ENCODE results near the gene PHRF1. TPM values are rescaled to one million over a fixed set of nuclear protein-coding genes. Genes with fewer than 3 reads are reported as not detected.

Gene PHRF1
- total RNA-seq, 1 experiment from 2014 or later: 48.9 TPM

DNA sequence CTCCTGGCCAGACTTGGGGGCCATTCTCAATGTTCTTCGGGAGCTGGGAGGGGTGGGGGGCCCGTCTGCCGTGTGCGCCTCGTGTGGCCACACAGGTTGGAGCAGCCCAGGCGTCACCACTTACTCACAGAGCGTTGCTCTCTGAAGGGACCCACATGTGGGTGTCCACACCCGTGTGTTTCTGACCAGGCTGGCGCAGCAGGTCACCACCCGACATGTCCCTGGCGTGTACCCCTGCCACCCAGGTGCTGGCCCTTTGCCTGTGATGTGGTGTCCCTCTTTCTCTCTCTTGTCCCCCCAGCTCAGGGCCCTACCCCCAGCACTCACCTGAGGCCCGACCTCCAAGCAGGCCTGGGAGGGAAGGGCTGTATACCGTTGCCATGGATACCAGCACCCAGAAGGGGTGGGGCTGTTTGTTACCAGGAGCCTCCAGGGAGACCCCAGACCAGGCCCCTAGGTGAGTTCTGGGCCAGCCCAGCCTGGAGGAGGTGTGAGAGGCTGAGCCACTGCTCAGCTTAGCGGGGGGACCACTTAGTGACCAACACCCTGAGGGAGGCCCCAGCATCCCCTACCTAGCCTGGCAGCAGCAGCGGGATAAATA, 17.1 kb upstream of the PHRF1 start:
- Histone ChIP-seq H2BK12ac (ENCODE audit: insufficient read length, low read depth, low read length) (no peak overlapping the region), H3K4me2 (ENCODE audit: insufficient read depth, insufficient read length, low read length) (no peak overlapping the region), H4K8ac (replicated peaks; ENCODE audit: insufficient read length, low read depth, low read length) (no peak overlapping the region), H3K79me2 (ENCODE audit: insufficient read depth, low read length) (no peaks in the 10 kb centered on the region), H2BK120ac (ENCODE audit: low read depth, low read length, poor library complexity, severe bottlenecking) (no peak overlapping the region), H3K27ac (ENCODE audit: insufficient read length, low read depth, low read length) (no peak overlapping the region), H2BK15ac (ENCODE audit: low read depth, low read length) (no peak overlapping the region), H3T11ph (ENCODE audit: low read length) (no peak overlapping the region), H3K9me3 (ENCODE audit: control insufficient read depth, low read depth, low read length) (no peaks in the 10 kb centered on the region), H3K4me1 (ENCODE audit: insufficient read depth, low read length) (no peaks in the 10 kb centered on the region), H4K91ac (ENCODE audit: insufficient read length, low read depth, low read length) (no peak overlapping the region), H3K9ac (ENCODE audit: extremely low read depth, insufficient read length, low read length) (no peak overlapping the region), H3K27me3 (ENCODE audit: insufficient read depth, low read length) (peaks cover 5% of the 10 kb centered on the region; the same call in 1 of the 2 replicates), H3K4ac (ENCODE audit: low read depth, low read length) (no peak overlapping the region), H4K20me1 (ENCODE audit: control insufficient read depth, insufficient read depth, insufficient read length) (no peaks in the 10 kb centered on the region), H2BK5ac (ENCODE audit: insufficient read length, low read length) (no peak overlapping the region), H3K79me1 (ENCODE audit: insufficient read depth, low read depth, low read length, poor library complexity, severe bottlenecking) (no peaks in the 10 kb centered on the region), H2AK5ac (ENCODE audit: insufficient read length, low read length) (no peak overlapping the region), H3K23ac (ENCODE audit: insufficient read length, low read depth, low read length) (no peak overlapping the region), H3K56ac (ENCODE audit: insufficient read length, low read depth, low read length) (no peak overlapping the region), H2AFZ (ENCODE audit: low read length) (no peak overlapping the region), H4K5ac (ENCODE audit: insufficient read length, low read depth, low read length) (no peak overlapping the region), H3K18ac (ENCODE audit: insufficient read length, low read depth, low read length) (no peak overlapping the region), H3K23me2 (ENCODE audit: insufficient read length, low read depth, low read length, poor library complexity, severe bottlenecking) (peaks cover 12% of the 10 kb centered on the region), H2BK20ac (ENCODE audit: low read depth, low read length, poor library complexity, severe bottlenecking) (no peak overlapping the region), H3K14ac (ENCODE audit: insufficient read depth, low read length) (no peak overlapping the region)
- no peak for DNase-seq
- Mint-ChIP-seq H3K4me3 (peak overlapping the region in 1 of 2 experiments; percentile 38; a peak in 1 of 5 replicates), H3K27ac (no peak overlapping the region), H3K27me3 (ENCODE audit: low read depth) (peaks cover 31% of the 10 kb centered on the region), H3K36me3 (ENCODE audit: insufficient read depth in 1 of 3, low read depth in 3 of 3) (peaks cover 2 to 5% (median 4%) of the 10 kb centered on the region in 3 experiments; a peak in 5 of 7 replicates), H3K4me1 (peaks cover 11 to 24% of the 10 kb centered on the region in 2 experiments), H3K9me3 (no peaks in the 10 kb centered on the region; a peak in 2 of 5 replicates)
- TF ChIP-seq, protein P1, sequence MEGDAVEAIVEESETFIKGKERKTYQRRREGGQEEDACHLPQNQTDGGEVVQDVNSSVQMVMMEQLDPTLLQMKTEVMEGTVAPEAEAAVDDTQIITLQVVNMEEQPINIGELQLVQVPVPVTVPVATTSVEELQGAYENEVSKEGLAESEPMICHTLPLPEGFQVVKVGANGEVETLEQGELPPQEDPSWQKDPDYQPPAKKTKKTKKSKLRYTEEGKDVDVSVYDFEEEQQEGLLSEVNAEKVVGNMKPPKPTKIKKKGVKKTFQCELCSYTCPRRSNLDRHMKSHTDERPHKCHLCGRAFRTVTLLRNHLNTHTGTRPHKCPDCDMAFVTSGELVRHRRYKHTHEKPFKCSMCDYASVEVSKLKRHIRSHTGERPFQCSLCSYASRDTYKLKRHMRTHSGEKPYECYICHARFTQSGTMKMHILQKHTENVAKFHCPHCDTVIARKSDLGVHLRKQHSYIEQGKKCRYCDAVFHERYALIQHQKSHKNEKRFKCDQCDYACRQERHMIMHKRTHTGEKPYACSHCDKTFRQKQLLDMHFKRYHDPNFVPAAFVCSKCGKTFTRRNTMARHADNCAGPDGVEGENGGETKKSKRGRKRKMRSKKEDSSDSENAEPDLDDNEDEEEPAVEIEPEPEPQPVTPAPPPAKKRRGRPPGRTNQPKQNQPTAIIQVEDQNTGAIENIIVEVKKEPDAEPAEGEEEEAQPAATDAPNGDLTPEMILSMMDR (conservative IDR thresholded peaks at IDR 0.05): peak; percentile 34; the same call in 2 of the 3 replicates
- WGBS (ENCODE audit: extremely low coverage, insufficient read length, low lambda C conversion rate): no CpG with 5 or more reads among the region's 15 CpGs
